ENCODE measurements around the gene RNF125. TPM values are rescaled to one million over a fixed set of nuclear protein-coding genes. Genes with fewer than 3 reads are reported as not detected.
A peak's percentile ranks its signal among the peaks of the same experiment; 100 is the strongest.

Gene RNF125
- total and polyA plus RNA-seq, 9 of the 15 experiments (the other 6 are each of a cell fraction or from before 2014, with no cell fraction given), result 0.01 to 0.29 (median 0.07) TPM; not detected in 1

DNA sequence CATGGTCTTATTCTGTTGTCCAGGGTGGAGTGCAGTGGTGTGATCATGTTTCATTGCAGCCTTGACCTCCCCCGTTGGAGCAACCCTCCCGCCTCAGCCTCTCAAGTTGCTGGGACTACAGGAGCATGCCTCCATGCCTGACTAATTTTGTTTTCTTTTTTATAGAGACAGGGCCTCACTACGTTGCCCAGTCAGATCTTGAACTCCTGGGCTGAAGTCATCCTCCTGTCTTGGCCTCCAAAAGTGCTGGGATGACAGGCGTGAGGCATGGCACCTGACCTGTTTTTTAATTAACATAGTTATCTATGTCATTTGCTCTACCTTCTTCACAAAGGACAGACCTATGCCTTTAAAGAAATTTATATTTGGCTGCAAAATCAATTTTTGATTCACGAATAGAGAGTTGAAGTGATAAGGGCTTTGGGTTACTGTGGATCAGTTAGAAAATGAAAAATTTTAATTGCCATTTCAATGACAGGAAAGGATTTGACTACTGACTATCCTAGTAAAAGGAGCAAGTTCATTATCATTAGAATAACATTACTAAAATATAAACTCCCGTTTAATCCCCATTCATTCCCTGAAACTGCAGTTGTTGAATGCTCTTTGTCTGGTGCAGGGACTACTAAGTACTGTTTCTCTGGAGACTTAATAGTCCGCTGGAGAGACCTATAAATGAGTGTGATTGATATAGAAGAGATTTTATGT, 76.7 kb downstream of the RNF125 start:
- peak in 1 of 4 experiments; percentile 44 for DNase-seq (ENCODE audit: extremely low read depth in 1 of 4, low spot score in 3 of 4)
- TF ChIP-seq STAT5A (IDR thresholded peaks at IDR 0.05; ENCODE audit: borderline replicate concordance, low read length), result no peak
- TF ChIP-seq RBFOX2 (IDR thresholded peaks at IDR 0.05; ENCODE audit: low read depth, low read length), result peak; percentile 26
- TF ChIP-seq NCOR1 (IDR thresholded peaks at IDR 0.05), result no peak
- TF ChIP-seq ZFPM2 (CRISPR knock-in tag; IDR thresholded peaks at IDR 0.05), result no peak
- TF ChIP-seq RBM14 (IDR thresholded peaks at IDR 0.05; ENCODE audit: borderline replicate concordance, insufficient read depth, low read depth, low read length), result no peak
- no peak for TF ChIP-seq RBM34 (IDR thresholded peaks at IDR 0.05; ENCODE audit: borderline replicate concordance, insufficient read depth, low read length)
- TF ChIP-seq CBX3 (IDR thresholded peaks at IDR 0.05; ENCODE audit: borderline replicate concordance in 1 of 2, low read length in 2 of 2), result no peak
- TF ChIP-seq ZNF121 (CRISPR knock-in tag; conservative IDR thresholded peaks at IDR 0.05), result peak; percentile 21; the same call in 1 of the 2 replicates
- Histone ChIP-seq H3K4me1 (replicated peaks in 1 of 2; ENCODE audit: control insufficient read depth in 2 of 2, insufficient read depth in 2 of 2, low read length in 2 of 2) (peaks cover 28 to 31% of the 10 kb centered on the region in 2 experiments; a peak in 4 of 5 replicates), H3K27ac (ENCODE audit: extremely low read depth, low read depth, low read length) (no peak overlapping the region), H3K27me3 (ENCODE audit: control insufficient read depth in 2 of 2, insufficient read depth in 2 of 2, low read length in 2 of 2) (no peaks in the 10 kb centered on the region), H4K20me1 (replicated peaks; ENCODE audit: control insufficient read depth, insufficient read depth, low read length) (peaks cover 4% of the 10 kb centered on the region), H3K36me3 (ENCODE audit: control insufficient read depth, insufficient read depth, low read length) (peaks cover 51% of the 10 kb centered on the region), H3K9ac (ENCODE audit: insufficient read depth in 1 of 2, low read depth in 2 of 2, low read length in 2 of 2) (peak overlapping the region; percentile 30 to 49; a peak in 2 of 4 replicates), H3K4me3 (no peak overlapping the region), H2AFZ (ENCODE audit: low read depth, low read length) (no peak overlapping the region), H3K9me3 (replicated peaks; ENCODE audit: control insufficient read depth, insufficient read depth, low read depth, low read length) (no peaks in the 10 kb centered on the region), H3K79me2 (ENCODE audit: control insufficient read depth, insufficient read depth, low read length) (peaks cover 77% of the 10 kb centered on the region), H3K9me1 (ENCODE audit: control insufficient read depth, insufficient read depth, low read length) (no peaks in the 10 kb centered on the region), H3K4me2 (ENCODE audit: insufficient read depth, low read length) (peak overlapping the region; percentile 29)
- BruUV-seq (replicated peaks), result no TSS peak
- no peak for ATAC-seq
- FAIRE-seq, result no peak
- ChIA-PET CTCF (ENCODE audit: low intra/inter-chr PET ratio) (no interaction called here), POLR2A (interaction anchor here (0.6 to 3.1 kb wide), 8 partner anchors 9 to 212 kb away, joined by 3 to 11 read pairs (median 4); partner anchors contain the start of gene TRAPPC8)
- intact Hi-C loops (cut with micrococcal nuclease), result loop anchor here (10.0 kb wide), 1 partner anchor 991 kb away; the partner anchor contains the start of gene DSC2
- in situ Hi-C loops (cut with MboI), result no loop called here
- WGBS (ENCODE audit: insufficient coverage, low coverage, missing lambda C conversion rate), result 55% methylated on average over 7 of the region's 7 CpGs
